ENCODE data around the gene FXYD6. TPM values are rescaled to one million over a fixed set of nuclear protein-coding genes. Genes with fewer than 3 reads are reported as not detected.

Gene FXYD6
- total and polyA plus RNA-seq, 7 donors, result 10.8 to 27.9 (median 14.0) TPM

GRCh38 chr11:117909611-117910382 lies 33.3 kb upstream of the FXYD6 start:
- intact Hi-C loops (cut with DNase I), result no loop called here
- 82 to 90% (median 87%) methylated on average over 20 of the region's 20 CpGs for WGBS, 3 donors
- Histone ChIP-seq H3K27me3 (ENCODE audit: insufficient read depth in 3 of 3, low read length in 2 of 3) (peaks cover 0 to 32% (median 5%) of the 10 kb centered on the region in 3 donors), H3K36me3 (ENCODE audit: insufficient read depth in 1 of 2, low read depth in 1 of 2) (no peaks in the 10 kb centered on the region), H3K27ac (no peak overlapping the region), H3K9me3 (no peaks in the 10 kb centered on the region), H3K4me3 (no peak overlapping the region), H3K4me1 (no peaks in the 10 kb centered on the region)
- no peak for TF ChIP-seq CTCF (IDR thresholded peaks at IDR 0.05)
- peak; percentile 19 to 27 for DNase-seq
- no peak for ATAC-seq

DNA sequence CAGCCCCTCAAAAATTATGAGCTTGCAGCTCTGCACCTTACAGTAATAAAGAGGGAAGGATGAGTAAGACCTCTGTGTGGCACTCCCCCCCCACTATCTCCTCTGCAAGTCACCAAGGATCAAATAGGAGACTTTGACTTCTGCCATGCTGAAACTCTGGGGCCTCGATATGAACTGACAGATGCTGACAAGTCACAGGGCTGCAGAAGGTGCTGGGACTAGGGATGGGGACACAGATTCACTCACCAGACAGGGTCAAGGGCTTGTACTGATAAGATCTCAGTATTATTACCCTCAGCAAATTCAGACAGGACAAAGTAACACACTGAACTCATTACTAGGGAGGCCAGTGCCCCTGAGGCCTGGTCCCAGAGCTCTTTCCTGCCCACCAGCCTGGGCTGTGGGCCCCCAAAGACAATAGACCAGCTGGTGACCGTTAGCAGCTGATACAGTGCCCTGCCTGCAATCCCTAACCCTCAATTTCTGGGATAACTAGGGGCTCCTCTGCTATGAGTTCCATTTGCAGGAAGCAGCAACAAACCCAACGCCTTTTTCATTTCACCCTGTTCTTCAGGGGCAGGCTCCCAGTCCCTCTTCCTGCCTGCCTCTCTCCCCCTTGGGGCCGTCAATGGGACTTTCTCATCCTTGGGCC lies 32.6 kb upstream of the FXYD6 start:
- WGBS, 3 donors, result 84 to 90% (median 85%) methylated on average over 4 of the region's 4 CpGs
- intact Hi-C loops (cut with DNase I), result no loop called here

DNA sequence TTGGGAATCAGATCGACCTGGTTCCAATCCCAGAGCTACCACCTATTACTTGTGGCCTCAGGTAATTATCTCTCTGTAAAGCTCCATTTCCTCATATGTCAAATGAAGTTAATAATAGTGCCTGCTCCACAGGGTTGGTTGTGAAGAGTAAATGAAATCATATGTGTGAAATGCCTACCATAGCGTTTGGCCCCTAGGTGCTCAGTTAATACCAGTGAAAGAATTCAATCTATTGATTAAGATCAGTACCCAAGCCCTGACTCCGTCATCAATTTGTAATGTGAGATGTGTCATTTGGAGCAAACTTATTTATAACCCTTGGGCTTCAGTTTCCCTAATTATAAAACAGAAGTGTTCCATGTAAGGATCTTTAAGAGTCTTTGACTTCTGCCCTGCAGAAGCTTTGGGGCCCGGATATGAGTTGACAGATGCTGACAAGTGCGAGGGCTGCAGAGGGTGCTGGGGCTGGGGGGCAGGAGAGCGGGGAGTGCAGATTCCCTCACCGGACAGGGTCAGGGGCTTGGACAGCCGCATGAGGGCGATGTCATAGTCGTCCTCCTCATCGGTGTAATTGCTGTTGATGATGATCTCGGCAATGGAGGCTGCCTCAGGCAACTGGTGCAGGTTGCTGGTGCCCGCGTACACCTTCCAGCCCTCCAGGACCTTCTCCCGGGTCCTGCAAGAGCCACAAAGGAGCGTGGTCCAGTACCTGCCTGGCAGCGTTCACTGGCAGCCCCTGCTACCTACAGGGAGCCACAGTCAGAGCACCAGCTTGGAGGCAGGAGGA lies 31.8 kb upstream of the FXYD6 start:
- Histone ChIP-seq H3K36me3 (ENCODE audit: insufficient read depth in 1 of 2, low read depth in 1 of 2) (no peaks in the 10 kb centered on the region), H3K27me3 (ENCODE audit: insufficient read depth in 3 of 3, low read length in 2 of 3) (peaks cover 0 to 30% (median 7%) of the 10 kb centered on the region in 3 donors), H3K27ac (no peak overlapping the region), H3K4me1 (no peaks in the 10 kb centered on the region), H3K9me3 (no peaks in the 10 kb centered on the region), H3K4me3 (no peak overlapping the region)
- TF ChIP-seq CTCF (IDR thresholded peaks at IDR 0.05), result no peak
- 85 to 89% (median 87%) methylated on average over 17 of the region's 17 CpGs for WGBS, 3 donors
- intact Hi-C loops (cut with DNase I), result no loop called here
- DNase-seq (peak in 1 of 2 donors; percentile 39), ATAC-seq (no peak)

More for the DNA sequence above, 32.6 kb upstream of the FXYD6 start:
- peak in 1 of 2 donors; percentile 6 for DNase-seq
- TF ChIP-seq CTCF (IDR thresholded peaks at IDR 0.05), result no peak
- Histone ChIP-seq H3K27me3 (ENCODE audit: insufficient read depth in 3 of 3, low read length in 2 of 3) (peaks cover 0 to 32% (median 7%) of the 10 kb centered on the region in 3 donors), H3K4me3 (no peak overlapping the region), H3K9me3 (no peaks in the 10 kb centered on the region), H3K36me3 (ENCODE audit: insufficient read depth in 1 of 2, low read depth in 1 of 2) (no peaks in the 10 kb centered on the region), H3K27ac (no peak overlapping the region), H3K4me1 (no peaks in the 10 kb centered on the region)
- no peak for ATAC-seq

GRCh38 chr11:117907276-117908108 lies 31.0 kb upstream of the FXYD6 start:
- Histone ChIP-seq H3K4me3 (no peak overlapping the region), H3K27me3 (ENCODE audit: insufficient read depth in 3 of 3, low read length in 2 of 3) (peaks cover 0 to 26% (median 7%) of the 10 kb centered on the region in 3 donors), H3K27ac (no peak overlapping the region), H3K36me3 (ENCODE audit: insufficient read depth in 1 of 2, low read depth in 1 of 2) (no peaks in the 10 kb centered on the region), H3K9me3 (no peaks in the 10 kb centered on the region), H3K4me1 (no peaks in the 10 kb centered on the region)
- WGBS, 3 donors, result 29 to 31% (median 30%) methylated on average over 24 of the region's 24 CpGs
- TF ChIP-seq CTCF (IDR thresholded peaks at IDR 0.05), result no peak
- intact Hi-C loops (cut with DNase I), result no loop called here
- DNase-seq (peak; percentile 84 to 86), ATAC-seq (peak; percentile 89 to 96 (median 93))

Data from psoas muscle (tissue), 8 donors.